Skeletal muscle cell (primary cell): ENCODE measurements around the gene PPP1R13B.

Source experiments
- DNase-seq: peaks from one replicate; pipeline ENCODE4 v3.0.0-alpha.2; 2010; ENCODE audit warnings: low read depth
- H3K4me3 ChIP-seq: 2 replicates; pipeline ENCODE4 v1.5.1; 2011; ENCODE audit warnings: low read depth, mild to moderate bottlenecking, control low read depth, low read length, moderate library complexity

Gene PPP1R13B

DNA sequence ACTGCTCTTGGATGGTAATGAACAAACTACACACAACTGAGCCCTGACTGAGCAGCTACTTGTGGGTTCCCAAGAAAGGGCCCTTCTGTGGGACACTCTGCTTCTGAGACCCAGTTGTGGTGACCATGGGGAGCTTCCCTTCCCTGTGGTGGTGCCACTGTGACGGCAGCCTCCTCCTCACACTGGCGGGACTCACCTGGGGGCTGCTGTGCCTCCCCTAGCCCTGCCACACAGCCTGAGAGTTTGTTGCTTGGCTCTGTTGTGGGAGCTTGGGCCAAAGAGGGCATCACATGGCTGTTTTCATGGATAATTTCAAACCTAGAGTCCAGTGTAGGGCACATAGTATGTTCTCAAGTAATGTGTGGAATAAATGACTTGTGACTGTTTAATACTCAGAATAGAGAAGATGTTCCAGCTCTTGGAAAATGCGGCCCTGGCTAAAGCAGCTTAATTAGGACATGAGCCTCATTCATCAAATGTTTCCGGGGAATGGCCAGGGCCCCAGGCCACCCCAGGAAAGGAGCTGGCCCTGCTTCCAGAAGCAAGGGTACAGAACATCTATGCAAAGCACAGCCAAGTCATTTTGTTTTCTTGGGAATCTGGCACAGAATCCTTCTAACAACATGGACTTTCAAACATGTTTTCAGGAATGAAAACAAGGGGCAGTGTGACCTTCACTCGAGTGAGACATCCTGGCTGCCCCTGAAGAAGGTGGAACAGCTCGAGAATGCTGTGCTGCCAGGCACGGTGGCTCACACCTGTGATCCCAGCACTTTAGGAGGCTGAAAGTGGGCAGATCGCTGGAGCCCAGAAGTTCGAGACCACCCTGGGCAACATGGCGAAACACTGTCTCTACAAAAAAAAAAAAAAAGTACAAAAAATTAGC lies 110.6 kb downstream of the PPP1R13B start:
- H3K4me3 ChIP-seq, result no peak overlapping the region
- DNase-seq, result no peak

DNA sequence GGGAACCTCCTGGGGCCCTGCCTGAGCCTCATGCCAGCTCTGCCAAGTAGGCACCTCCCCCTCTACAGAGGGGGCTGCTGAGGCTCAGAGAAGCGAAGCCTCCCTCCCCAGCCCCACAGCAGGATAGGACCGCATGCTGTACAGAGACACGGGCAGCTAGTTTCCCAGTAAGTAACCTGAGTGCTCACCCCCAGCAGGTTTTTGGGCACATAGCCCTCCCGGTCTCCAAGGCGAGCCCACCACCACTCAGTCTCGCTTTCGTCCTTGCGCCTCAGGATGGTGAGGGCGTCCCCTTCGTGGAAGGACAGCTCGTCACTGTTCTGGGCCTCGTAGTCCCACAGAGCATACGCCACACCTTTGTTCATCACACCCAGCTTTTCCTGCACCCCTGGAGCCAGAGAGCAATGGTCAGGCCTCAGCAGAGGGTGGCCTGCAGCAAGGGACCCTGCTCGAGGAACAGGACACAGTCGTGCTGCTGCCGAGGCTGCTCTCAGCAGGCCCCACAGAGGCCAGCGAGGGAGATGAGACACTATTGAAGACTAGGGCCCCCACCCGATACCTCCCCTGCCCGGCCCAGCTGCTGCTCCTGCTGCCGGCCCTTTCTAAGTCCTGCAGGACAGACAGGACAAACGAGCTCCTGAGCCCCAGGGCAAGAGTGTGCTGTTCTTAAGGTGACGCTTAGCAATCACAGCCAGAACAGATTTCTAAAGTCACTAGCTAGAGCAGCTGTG lies 111.4 kb downstream of the PPP1R13B start:
- DNase-seq, result no peak
- no peak overlapping the region for H3K4me3 ChIP-seq

DNA sequence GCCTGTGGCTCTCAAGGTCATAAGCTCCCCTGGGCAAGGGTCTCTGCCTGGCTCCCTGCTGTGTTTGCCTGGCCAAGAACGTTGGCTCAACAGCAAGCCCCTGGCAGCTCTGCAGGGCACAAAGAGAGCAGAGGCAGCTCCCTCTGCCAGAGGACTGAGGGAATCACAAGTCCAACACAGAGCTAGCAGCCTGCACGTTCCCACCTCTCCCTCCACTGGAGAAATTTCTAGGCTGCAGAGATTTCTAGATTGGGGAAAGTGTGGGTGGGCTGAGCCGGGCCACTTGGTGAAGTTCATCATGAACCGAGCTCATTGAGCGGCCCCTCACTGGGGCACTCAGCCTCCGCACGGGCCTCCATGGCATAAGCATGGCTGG lies 111.9 kb downstream of the PPP1R13B start:
- no peak overlapping the region for H3K4me3 ChIP-seq
- DNase-seq, result no peak

DNA sequence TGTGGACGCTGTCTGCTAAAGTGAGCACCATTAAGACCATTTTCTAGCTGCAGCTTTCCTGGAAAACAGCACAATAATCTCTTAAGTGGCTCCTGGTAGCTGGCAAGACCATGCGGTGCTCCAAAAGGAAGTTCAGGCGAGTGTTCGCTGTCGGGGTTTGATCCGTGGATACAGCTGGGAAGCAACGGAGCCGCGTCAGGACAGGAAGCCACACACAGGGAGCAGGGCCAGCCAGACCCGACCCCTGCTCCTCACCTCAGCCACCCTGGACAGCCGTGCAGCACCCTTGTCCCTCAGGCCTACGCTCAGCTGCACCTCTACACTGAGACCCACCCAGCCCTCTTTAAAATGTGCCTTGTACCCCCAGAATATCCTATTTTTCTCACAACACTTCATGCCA lies 112.4 kb downstream of the PPP1R13B start:
- no peak overlapping the region for H3K4me3 ChIP-seq
- no peak for DNase-seq

DNA sequence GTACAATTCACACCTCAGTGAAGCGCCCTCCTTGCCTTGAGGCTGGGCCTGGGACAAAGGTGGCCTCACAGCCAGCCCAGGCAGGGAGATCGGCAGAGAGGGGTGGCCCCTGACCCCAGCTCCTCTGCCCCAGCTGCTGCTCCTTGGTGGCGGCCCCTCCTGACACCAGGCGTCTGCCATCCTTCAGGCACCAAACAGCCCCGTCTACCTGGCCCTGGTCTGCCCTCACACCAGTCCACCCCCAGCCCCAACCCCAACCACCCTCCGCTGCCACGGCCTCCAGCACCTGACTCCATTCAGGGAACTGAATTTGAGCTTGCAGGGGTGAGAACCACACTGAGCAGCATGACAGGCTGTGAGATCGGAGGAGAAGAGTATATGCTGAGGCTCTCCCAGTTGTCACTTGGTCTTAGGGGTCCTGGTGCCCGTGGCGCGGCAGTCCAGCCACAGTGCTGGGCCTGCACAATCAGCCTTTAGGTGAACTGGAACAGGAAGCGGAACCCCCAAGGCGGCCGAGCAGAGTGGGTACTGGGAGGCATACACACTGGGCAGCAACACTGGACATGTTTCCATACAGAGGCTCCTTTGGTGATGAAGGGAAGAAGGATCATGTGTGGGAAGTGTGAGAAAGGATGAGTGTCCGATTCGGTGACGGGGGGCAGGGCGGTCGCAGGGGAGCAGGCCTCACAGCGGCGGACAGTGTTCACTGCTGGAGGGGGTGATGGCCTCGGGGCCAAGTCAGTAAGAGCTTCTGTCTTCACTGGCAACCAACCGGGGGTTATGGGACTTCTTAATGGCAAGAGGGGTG lies 113.1 kb downstream of the PPP1R13B start:
- no peak overlapping the region for H3K4me3 ChIP-seq

DNA sequence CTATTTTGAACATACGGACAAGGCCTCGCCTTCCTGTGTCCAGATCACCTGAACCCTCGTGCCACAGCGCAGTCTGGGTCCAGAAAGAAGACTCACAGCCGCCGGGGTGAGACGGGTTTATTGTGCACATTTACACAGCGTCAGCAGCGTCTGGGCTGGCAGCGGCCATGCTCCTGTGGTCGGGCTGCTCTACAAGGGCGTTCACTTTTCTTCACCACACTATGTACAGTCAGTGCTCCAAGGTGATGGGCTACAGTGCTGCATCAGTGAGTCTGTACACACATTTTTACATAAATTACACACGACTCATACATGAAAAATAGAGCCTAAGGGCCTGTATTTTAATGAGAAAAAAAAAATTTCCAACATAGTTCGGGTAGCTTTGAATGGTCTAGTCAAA lies 113.7 kb downstream of the PPP1R13B start:
- no peak overlapping the region for H3K4me3 ChIP-seq
- no peak for DNase-seq

More for the DNA sequence above, 113.1 kb downstream of the PPP1R13B start:
- no peak for DNase-seq

DNA sequence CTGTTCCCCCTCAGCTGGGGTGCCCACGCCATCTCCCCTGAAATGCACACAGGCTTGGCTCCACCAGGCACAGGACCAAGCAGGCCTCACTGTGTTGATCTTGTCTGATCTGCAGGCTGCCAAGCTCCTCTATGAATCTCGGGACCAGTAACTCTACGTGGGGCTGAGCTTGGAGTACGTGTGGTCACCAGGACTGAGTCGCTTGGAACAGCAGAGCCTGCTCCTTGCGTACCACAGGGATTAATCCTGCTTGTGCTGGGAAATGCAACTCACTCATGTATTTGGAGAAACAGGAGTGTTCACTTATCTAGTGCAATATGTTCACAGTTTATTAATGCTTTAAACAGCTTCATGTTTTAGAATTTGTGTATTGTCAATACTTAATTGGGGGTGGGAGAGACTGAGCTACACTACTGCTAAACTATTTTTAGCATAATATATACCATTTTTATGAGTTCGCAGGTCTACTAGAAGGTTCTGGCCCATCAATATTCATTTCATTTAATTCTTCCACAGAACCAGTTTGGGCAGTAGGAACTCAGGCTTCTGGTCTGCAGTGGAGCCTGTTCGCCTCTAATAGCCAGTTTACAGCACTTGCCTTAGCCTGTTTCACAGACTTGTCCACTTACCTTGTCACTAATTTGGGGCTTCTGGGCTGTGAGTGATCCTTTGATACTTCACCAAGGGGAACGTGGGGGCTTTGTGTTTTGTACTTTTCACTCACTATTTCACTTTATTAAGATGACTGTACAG lies 114.3 kb downstream of the PPP1R13B start:
- DNase-seq, result no peak
- H3K4me3 ChIP-seq, result no peak overlapping the region

DNA sequence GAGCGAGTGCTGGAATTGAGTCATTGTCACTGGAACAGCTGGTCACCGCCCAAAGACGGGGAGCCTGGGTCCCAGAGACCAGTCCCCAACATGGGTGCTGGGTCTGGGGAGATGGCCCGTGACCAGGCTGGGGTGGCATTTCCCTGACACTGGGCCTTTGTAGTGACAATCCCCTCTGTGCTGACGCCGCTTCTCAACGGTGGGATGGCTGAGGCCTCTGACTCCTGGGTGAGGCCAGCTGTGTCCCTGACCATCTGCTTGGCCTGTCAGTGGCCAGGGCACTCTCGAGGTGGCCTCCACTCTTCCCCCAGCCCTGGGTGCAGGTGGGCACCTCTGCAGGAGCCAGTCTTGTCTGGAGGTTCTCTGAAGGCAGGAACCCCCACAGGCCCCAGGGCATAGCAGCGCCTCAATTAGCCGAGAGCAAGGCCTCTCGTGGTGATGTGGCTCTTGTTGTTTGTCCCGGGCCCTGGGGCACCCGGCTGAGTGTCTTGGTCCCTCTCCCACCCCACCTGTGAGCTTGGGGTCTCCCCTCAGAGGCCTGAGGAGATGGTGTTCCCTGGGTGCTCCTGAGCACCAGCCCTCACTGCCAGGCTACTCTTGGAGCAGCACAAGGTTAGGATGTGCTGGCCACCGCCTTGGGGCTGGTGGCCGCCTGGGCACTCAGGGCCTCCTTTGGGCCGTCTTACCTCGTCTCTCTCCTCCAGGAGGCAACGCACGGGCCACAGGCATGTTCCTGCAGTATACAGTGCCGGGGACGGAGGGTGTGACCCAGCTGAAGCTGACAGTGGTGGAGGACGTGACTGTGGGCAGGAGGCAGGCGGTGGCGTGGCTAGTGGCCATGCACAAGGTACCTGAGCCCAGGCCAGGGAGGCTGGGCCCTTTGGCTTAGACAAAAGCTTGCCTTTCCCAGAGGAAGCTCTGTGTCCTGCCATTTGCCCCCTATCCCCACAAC lies 115.2 kb downstream of the PPP1R13B start:
- no peak for DNase-seq
- no peak overlapping the region for H3K4me3 ChIP-seq

DNA sequence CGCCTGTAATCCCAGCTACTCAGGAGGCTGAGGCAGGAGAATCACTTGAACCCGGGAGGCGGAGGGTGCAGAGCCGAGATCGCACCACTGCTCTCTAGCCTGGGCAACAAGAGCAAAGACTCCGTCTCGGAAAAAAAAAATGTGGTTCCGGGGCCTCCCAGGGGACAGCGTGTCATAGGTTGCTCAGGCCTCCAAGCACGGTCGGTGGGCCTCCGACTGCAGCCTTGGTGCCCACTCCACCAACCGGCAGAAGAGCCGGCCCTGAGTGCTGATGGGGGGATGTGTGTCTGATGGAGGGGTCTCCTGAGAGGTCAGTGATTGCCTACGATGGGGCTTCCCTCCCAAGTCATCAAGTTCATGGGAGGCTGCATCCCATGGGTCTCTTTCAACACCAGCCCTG lies 115.9 kb downstream of the PPP1R13B start:
- DNase-seq, result no peak
- no peak overlapping the region for H3K4me3 ChIP-seq

DNA sequence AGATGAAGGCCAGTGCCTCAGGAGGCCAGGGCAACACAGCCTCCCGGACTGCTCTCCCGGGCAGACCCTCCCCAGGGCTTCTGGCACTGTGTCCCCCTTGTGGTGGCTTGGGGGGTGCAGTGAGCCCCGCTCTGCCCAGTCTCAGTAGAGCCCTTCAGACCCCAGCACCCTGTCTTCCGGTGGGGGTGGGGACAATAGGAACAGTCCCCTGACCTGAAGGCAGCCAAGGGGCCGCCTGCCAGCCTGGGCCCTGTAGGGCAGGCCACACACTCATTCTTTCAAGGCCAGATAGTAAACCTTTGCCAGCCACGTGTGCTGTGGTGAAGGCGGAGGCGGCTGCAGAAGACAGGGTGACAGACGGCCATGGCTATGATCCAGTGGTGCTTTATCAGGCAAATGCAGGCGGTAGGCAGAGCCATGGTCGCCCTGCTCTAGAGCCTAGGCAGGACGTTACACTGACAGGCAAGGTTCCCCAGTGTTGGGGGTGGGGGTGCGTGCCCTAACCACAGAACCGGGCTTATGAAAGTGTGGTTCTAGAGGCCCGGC lies 116.8 kb downstream of the PPP1R13B start:
- DNase-seq, result no peak
- no peak overlapping the region for H3K4me3 ChIP-seq

DNA sequence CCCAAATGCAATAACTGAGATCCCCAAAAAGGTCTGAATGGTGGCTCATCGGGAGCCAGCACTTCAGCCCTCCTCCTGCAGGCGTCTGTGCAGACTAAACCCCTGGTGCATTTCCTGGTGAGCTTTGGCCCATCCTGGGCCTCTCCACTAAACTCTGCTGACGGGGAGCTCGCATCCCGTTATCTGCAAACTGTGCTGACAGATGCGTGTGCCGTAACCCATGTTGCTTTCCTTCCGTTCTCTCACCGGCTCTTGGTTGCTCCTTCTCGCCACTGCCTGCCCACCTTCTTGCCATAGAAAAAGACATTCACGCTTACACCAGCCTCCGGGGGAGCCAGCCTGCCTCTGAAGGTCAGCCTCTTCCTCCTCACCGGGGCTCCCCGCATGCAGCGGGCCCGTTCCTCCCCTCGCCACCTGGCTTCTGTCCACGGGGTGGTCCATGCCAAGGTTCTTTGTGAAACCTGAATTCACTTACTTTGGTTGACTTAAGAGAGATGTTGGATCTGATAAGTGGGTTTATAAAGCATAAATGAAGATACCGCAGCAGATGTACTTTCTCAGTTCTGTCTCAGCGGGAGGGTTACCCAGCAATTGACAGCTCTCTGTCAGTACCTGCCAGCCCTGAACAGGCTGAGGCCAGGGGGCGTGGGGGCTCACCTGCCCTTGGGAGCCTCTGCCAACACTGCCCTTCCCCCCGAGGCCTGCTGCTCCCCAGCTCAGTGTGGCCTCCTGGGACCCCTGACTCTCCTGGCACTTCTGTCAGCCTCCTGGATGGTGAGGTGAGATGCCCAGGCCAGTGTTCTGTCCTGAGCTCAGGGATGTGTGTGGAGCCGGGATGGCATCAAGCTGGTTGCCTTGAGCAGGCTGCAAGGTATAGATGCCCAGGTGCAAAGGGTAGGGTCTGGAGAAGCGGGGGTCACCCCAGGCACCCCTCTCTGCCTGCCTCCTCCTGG lies 117.6 kb downstream of the PPP1R13B start:
- no peak for DNase-seq
- H3K4me3 ChIP-seq, result no peak overlapping the region

DNA sequence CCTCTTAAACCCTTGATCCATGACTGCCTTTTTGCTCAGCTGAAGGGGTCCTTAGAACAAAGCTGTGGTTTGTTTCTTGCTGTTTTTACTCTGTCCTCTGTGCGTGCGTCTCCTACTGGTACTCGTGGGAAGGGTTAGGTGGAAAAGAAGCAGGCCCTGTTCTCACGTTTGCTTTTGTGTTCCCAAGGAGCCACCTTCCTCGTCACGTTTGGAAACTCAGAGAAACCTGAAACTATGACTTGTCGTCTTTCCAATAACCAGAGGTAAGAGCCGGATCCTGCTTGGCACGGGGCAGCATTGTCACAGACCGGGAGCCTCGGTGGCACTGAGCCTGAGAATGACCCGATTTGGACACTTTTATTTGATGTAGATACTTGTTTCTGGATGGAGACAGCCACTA lies 118.7 kb downstream of the PPP1R13B start:
- H3K4me3 ChIP-seq, result no peak overlapping the region
- DNase-seq, result no peak

DNA sequence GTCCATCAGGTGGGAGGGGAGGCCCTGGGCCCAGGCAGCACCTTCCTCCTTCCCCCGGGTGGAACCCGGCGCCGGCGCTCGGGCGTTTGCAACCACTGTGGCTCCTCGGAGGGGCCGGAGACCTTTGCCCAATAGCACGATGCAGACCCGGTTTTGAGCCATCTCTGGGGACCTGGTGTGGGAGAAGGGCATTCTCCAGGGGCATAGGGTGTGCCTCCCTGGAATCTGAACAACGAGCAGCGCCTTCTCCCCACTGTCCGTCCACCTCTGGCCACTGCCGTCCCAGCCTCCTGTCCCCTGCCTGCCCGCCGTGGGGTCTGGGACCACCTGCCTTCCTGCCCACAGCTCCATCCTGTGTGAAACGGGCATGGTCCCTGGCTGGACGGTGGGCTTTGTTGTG lies 119.2 kb downstream of the PPP1R13B start:
- H3K4me3 ChIP-seq, result no peak overlapping the region
- no peak for DNase-seq

DNA sequence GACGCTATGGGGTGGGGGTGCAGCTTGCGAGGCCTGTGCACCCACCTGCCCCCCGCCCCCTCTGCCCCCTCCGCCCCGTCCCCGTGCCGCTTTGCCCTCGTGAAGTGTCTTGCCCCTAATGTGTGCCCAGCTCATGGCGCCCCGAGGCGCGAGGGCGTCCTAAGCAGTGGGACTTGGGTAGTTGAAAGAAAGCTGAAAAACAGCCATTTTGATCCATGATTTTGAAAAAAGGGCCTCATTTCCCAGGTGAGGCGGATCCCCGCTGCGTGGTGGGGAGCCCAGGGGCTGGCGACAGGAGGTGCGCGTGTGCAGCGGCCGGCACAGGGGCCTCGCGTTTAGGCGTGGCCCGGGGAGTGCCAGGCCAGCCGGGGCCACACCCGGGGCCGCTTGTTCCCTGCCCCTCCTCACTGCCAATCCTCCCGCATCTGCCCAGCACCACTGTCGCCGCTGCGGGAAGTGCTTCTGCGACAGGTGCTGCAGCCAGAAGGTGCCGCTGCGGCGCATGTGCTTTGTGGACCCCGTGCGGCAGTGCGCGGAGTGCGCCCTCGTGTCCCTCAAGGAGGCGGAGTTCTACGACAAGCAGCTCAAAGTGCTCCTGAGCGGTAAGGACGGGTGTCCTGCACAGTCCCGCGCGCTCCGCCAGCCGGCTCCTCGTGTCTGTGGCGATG lies 119.9 kb downstream of the PPP1R13B start:
- no peak overlapping the region for H3K4me3 ChIP-seq
- DNase-seq, result no peak

DNA sequence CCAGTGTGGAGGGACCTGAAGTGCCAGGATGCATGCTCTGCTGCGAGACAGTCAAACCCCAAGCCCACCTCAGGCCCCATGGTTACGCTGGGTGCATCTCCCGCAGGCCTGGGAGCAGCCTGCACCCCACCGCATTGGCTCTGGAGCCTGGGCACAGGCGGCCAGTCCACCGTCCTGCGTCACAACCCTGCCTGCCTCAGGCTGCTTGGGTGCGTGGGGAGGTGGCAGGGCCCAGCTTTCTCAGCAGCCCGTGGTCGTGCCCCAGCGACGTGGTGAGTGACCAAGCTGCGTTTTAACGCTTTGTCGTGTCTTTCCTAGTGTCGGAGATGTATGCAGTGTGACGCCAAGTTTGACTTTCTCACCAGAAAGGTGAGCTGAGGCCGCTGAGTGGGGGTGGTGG lies 120.9 kb downstream of the PPP1R13B start:
- no peak for DNase-seq
- no peak overlapping the region for H3K4me3 ChIP-seq

DNA sequence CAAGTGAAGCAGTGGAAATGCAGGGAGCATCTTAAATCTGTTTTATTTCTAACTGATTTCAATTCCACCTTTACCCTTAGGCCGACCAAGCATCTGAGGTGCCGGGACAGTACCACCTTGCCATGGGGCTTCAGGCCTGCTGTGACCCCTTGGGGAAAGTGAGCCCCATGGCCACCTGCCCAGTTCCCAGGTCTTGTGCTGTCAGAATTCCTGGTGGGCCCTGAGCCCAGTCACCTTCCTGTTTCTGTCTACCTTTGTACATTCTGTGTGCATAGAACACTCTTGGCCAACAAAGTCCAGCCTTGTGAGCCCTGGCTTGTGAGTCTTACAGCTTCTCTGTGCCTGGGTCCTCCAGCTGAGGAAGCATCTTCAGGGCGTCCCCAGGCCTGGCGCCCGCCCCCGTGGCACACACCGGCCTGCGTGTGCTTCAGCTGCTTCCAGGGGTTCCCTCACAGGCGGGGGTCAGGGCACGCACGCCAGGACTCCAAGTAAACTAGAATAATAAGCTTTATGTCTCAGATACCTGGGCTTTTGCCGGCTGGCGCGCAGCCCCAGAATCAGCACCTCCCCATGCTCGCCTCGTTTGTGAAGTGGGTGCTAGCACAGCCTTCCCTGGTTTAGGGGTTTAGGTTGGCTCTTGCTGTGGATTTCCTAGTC lies 121.5 kb downstream of the PPP1R13B start:
- H3K4me3 ChIP-seq, result no peak overlapping the region
- DNase-seq, result no peak
